ENCODE measurements around the gene HSD17B2. TPM values are rescaled to one million over a fixed set of nuclear protein-coding genes. Genes with fewer than 3 reads are reported as not detected.

Gene HSD17B2
- total RNA-seq: 0.17 TPM in 1 of 2 replicates, not detected in the other

DNA sequence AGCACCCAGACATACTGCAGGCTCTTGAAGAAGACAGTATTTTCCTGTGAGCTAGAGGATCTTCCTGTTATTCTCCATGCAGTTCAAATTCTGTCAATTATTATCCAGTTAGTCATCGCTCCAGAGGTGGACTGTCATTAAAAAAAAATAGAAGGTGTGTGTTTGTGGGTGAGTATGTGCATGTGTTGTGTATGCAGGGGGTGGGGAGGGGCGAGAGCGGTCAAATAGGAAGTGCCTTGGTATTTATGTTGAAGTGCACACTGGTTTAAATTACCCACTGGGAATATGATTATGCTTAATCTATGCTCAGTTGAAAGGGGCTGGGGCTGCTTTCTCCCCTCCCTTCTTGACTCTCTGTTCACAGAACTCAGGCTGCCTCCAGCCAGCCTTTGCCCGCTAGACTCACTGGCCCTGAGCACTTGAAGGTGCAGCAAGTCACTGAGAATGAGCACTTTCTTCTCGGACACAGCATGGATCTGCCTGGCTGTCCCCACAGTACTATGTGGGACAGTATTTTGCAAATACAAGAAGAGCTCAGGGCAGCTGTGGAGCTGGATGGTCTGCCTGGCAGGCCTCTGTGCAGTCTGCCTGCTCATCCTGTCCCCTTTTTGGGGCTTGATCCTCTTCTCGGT lies at the start of gene HSD17B2:
Gene HSD17B2 (plus strand): TSS at position 273 of the 632 bp plus-strand sequence. CDS start 172 bp downstream, at position 445.

DNA sequence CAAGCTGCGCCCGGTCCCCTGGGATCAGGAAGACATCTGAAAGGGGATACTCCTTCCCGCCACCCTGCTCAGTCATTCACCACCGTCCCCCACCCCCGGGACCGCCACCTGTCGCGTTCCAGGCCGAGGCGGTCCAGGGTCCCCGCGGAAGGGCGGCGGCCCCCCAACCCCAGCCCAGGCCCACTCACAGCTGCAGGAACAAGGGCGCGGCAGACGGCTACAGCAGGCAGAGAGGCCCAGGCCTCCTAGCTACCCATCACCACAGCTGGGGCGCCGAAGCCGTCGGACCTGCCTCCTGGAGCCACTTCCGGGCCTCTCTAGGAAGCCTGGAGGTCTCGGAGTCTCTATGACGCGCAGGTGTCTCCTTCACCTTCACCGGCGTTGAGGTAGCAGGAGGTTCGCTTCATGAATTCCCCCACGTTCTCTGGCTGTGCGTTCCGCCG lies 23.8 kb upstream of the HSD17B2 start, which contains the start of gene SDR42E1:
Gene SDR42E1 (minus strand): TSS at position 272 of the 443 bp plus-strand sequence. CDS start 10,612 bp downstream, outside the sequence.

Other genes with a start within 250 kb of the HSD17B2 start
- gene SDR42E1, start 23.8 kb upstream of the HSD17B2 start, total RNA-seq: 0.15 and 0.50 TPM in 2 replicates
- 18.0 and 57.3 TPM in 2 replicates for gene MPHOSPH6, start 135.0 kb downstream of the HSD17B2 start, total RNA-seq

All from smooth muscle cell of trachea (primary cell).